Measurements from ENCODE around the gene DCLK2. TPM values are rescaled to one million over a fixed set of nuclear protein-coding genes. Genes with fewer than 3 reads are reported as not detected.
"Not testable (repeated sequence)": the region's sequence is repeated elsewhere in the genome, so short reads cannot be mapped to it uniquely, and the experiment has no call there.

DCLK2 gene
- total and polyA plus RNA-seq, 11 donors = 6.4 to 38.4 (median 15.4) TPM

GRCh38 chr4:150192986-150193385, 114.7 kb downstream of the DCLK2 start:
- no peaks in the 10 kb centered on the region for H3K36me3 ChIP-seq
- H3K4me1 ChIP-seq = no peaks in the 10 kb centered on the region
- no peak overlapping the region for H3K4me3 ChIP-seq
- DNase-seq (no peak), ATAC-seq (no peak)
- intact Hi-C loops (cut with DNase I) = no loop called here
- TF ChIP-seq CTCF (IDR thresholded peaks at IDR 0.05) (no peak), POLR2A (IDR thresholded peaks at IDR 0.05) (no peak)
- no peak overlapping the region for H3K27ac ChIP-seq
- H3K27me3 ChIP-seq = no peaks in the 10 kb centered on the region
- 89 to 92% (median 91%) methylated on average over 3 of the region's 3 CpGs for WGBS, 4 donors
- H3K9me3 ChIP-seq = no peaks in the 10 kb centered on the region

GRCh38 chr4:150197256-150197655, 119.0 kb downstream of the DCLK2 start:
- H3K27ac ChIP-seq, H3K4me3 ChIP-seq, ATAC-seq, DNase-seq, H3K36me3 ChIP-seq, H3K27me3 ChIP-seq, H3K9me3 ChIP-seq, H3K4me1 ChIP-seq: not testable (repeated sequence)
- 88 to 99% (median 96%) methylated on average over 4 of the region's 4 CpGs for WGBS, 4 donors
- intact Hi-C loops (cut with DNase I) = loop anchor here in 1 of 10 donors (2.0 kb wide), 1 partner anchor 18 kb away; no protein-coding TSS in a partner anchor

- Histone ChIP-seq H3K4me3 (no peak overlapping the region), H3K4me1 (peaks cover 0 to 3% (median 0%) of the 10 kb centered on the region in 12 donors), H3K27ac (no peak overlapping the region), H3K9me3 (no peaks in the 10 kb centered on the region), H3K27me3 (no peaks in the 10 kb centered on the region), H3K36me3 (peaks cover 0 to 4% (median 0%) of the 10 kb centered on the region in 9 donors)
- ATAC-seq (no peak), DNase-seq (no peak)
- 75 to 82% (median 81%) methylated on average over 2 of the region's 2 CpGs for WGBS, 4 donors
- TF ChIP-seq CTCF (IDR thresholded peaks at IDR 0.05) (no peak), POLR2A (IDR thresholded peaks at IDR 0.05) (no peak)
- intact Hi-C loops (cut with DNase I) = no loop called here
Observed at GRCh38 chr4:150199056-150199455, 120.8 kb downstream of the DCLK2 start.

GRCh38 chr4:150205016-150205415, 126.8 kb downstream of the DCLK2 start:
- intact Hi-C loops (cut with DNase I) = loop anchor here in 6 of 10 donors (5.0 to 10.0 kb wide), 4 partner anchors 120 to 130 kb away; partner anchors contain the start of gene DCLK2 (in 3 of the 6)
- no peak overlapping the region for H3K4me3 ChIP-seq
- no peaks in the 10 kb centered on the region for H3K9me3 ChIP-seq
- H3K27me3 ChIP-seq = no peaks in the 10 kb centered on the region
- no peaks in the 10 kb centered on the region for H3K36me3 ChIP-seq
- TF ChIP-seq CTCF (IDR thresholded peaks at IDR 0.05) (no peak), POLR2A (IDR thresholded peaks at IDR 0.05) (no peak)
- H3K27ac ChIP-seq = no peak overlapping the region
- peaks cover 0 to 35% (median 16%) of the 10 kb centered on the region in 12 donors for H3K4me1 ChIP-seq
- ATAC-seq (peak in 2 of 4 donors; percentile 49 to 60), DNase-seq (no peak)
- WGBS, 4 donors = 48 to 54% (median 53%) methylated on average over 1 of the region's 1 CpG

GRCh38 chr4:150206265-150206664, 128.0 kb downstream of the DCLK2 start:
- TF ChIP-seq POLR2A (IDR thresholded peaks at IDR 0.05) (no peak), CTCF (IDR thresholded peaks at IDR 0.05) (no peak)
- H3K9me3 ChIP-seq = no peaks in the 10 kb centered on the region
- no peak for DNase-seq
- H3K27me3 ChIP-seq = no peaks in the 10 kb centered on the region
- peaks cover 0 to 37% (median 16%) of the 10 kb centered on the region in 12 donors for H3K4me1 ChIP-seq
- no peaks in the 10 kb centered on the region for H3K36me3 ChIP-seq
- H3K4me3 ChIP-seq = no peak overlapping the region
- intact Hi-C loops (cut with DNase I) = loop anchor here in 6 of 10 donors (5.0 to 10.0 kb wide), 4 partner anchors 121 to 131 kb away; partner anchors contain the start of gene DCLK2 (in 3 of the 6)
- no peak for ATAC-seq
- no peak overlapping the region for H3K27ac ChIP-seq
- 66 to 72% (median 69%) methylated on average over 2 of the region's 2 CpGs for WGBS, 4 donors
